Spleen (tissue), 7 donors: ENCODE data around the gene OTOR.

Experiments used
- POLR2A ChIP-seq, 3 donors: fragments of 450-650 bp; IDR thresholded peaks; one replicate each; pipeline ENCODE4 v1.5.1; 2017; ENCODE audit warnings: antibody characterized with exemption in 3 of 3, mild to moderate bottlenecking in 1 of 3
- POLR2AphosphoS5 ChIP-seq, 3 donors: sonication (generic); formaldehyde crosslinking; IDR thresholded peaks; one replicate each; pipeline ENCODE4 v1.5.1; 2017; ENCODE audit warnings: antibody characterized with exemption in 3 of 3
- TF ChIP-seq, protein P1 (sequence below), 11 experiments: fragments of 200-600 bp in 7 of 11; fragments of 450-650 bp in 4 of 11; sonication (generic) in 4 of 11; IDR thresholded peaks in 8 of 11; conservative IDR thresholded peaks in 3 of 11; 1 replicate in 7 of 11; 2 replicates in 4 of 11; pipeline versions ENCODE4 v1.4.0 to v1.8.0; 2016 to 2021; ENCODE audit warnings: antibody characterized with exemption in 11 of 11, inconsistent platforms in 4 of 11, mild to moderate bottlenecking in 1 of 11
- donor health status: DM: no; HTN: no; CAD: no; lungs with moderate emphysema.
- donor health status: DM: no; HTN: no; CAD: no.
- donor health status: DM: no; HTN: no; CAD: no.

GRCh38 chr20:16699293-16699692 lies 48.9 kb upstream of the OTOR start:
- TF ChIP-seq, protein P1, sequence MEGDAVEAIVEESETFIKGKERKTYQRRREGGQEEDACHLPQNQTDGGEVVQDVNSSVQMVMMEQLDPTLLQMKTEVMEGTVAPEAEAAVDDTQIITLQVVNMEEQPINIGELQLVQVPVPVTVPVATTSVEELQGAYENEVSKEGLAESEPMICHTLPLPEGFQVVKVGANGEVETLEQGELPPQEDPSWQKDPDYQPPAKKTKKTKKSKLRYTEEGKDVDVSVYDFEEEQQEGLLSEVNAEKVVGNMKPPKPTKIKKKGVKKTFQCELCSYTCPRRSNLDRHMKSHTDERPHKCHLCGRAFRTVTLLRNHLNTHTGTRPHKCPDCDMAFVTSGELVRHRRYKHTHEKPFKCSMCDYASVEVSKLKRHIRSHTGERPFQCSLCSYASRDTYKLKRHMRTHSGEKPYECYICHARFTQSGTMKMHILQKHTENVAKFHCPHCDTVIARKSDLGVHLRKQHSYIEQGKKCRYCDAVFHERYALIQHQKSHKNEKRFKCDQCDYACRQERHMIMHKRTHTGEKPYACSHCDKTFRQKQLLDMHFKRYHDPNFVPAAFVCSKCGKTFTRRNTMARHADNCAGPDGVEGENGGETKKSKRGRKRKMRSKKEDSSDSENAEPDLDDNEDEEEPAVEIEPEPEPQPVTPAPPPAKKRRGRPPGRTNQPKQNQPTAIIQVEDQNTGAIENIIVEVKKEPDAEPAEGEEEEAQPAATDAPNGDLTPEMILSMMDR (IDR thresholded peaks at IDR 0.05 in 8 of 11, conservative IDR thresholded peaks at IDR 0.05 in 3 of 11), result no peak
- no peak for TF ChIP-seq POLR2A (IDR thresholded peaks at IDR 0.05)
- TF ChIP-seq POLR2AphosphoS5 (IDR thresholded peaks at IDR 0.05), result no peak
